HEK293 (cell line): ENCODE measurements around the gene SKA2.

Source experiments
- CTCF ChIP-seq: fragments of 450-650 bp; formaldehyde crosslinking; IDR thresholded peaks from 2 replicates; pipeline ENCODE4 v1.5.1; 2016; ENCODE audit warnings: missing biosample characterization, missing genetic modification characterization
- MYNN ChIP-seq: fragments of 450-650 bp; formaldehyde crosslinking; IDR thresholded peaks from 2 replicates; pipeline ENCODE4 v1.5.1; 2016; ENCODE audit warnings: missing biosample characterization, missing genetic modification characterization, borderline replicate concordance
- PRDM1 ChIP-seq: fragments of 450-650 bp; formaldehyde crosslinking; IDR thresholded peaks from 2 replicates; pipeline ENCODE4; 2016; ENCODE audit warnings: missing biosample characterization, missing genetic modification characterization
- RBAK ChIP-seq: fragments of 450-650 bp; formaldehyde crosslinking; IDR thresholded peaks from 2 replicates; pipeline ENCODE4 v1.5.1; 2016; ENCODE audit warnings: missing biosample characterization, missing genetic modification characterization
- SCRT2 ChIP-seq: fragments of 450-650 bp; formaldehyde crosslinking; IDR thresholded peaks from 2 replicates; pipeline ENCODE4 v1.5.1; 2016; ENCODE audit warnings: missing biosample characterization, missing genetic modification characterization
- YY1 ChIP-seq: fragments of 450-650 bp; formaldehyde crosslinking; IDR thresholded peaks from 2 replicates; pipeline ENCODE4 v1.5.1; 2018; ENCODE audit warnings: missing biosample characterization, missing genetic modification characterization
- ZBTB49 ChIP-seq: fragments of 450-650 bp; formaldehyde crosslinking; IDR thresholded peaks from 2 replicates; pipeline ENCODE4 v1.5.1; 2016; ENCODE audit warnings: missing biosample characterization, missing genetic modification characterization, low read depth
- ZBTB8A ChIP-seq: fragments of 450-650 bp; formaldehyde crosslinking; IDR thresholded peaks from 2 replicates; pipeline ENCODE4 v1.5.1; 2016; ENCODE audit warnings: missing biosample characterization, missing genetic modification characterization
- ZNF16 ChIP-seq: fragments of 450-650 bp; formaldehyde crosslinking; IDR thresholded peaks from 2 replicates; pipeline ENCODE4 v1.5.1; 2016; ENCODE audit warnings: low read depth, missing biosample characterization, missing genetic modification characterization
- ZNF777 ChIP-seq: fragments of 450-650 bp; formaldehyde crosslinking; IDR thresholded peaks from 2 replicates; pipeline ENCODE4 v1.5.1; 2017; ENCODE audit warnings: missing biosample characterization, missing genetic modification characterization, borderline replicate concordance
- TF ChIP-seq, protein P1 (sequence below): fragments of 450-650 bp; formaldehyde crosslinking; IDR thresholded peaks from 2 replicates; pipeline ENCODE4 v1.5.1; 2016; ENCODE audit warnings: missing biosample characterization, missing genetic modification characterization

DNA sequence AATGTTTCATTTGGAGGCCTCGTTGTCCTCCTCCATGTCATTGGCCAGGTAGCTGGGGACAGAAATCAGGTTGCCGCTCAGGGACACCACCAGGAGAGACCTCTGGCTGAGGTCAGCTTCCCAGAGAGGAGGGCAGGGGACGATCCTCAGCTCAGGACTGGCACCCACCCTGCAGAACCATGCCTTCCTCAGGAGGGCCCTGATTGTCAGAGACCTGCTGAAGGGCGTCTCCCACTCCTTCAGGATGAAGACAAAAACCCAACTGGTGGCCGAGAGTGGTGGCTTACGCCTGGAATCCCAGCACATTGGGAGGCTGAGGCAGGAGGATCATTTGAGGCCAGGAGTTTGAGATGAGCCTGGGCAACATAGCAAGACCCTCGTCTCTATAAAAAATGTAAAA is 20.1 kb upstream of the SKA2 start:
- TF ChIP-seq PRDM1 (tag by site-specific recombination) (no peak), CTCF (tag by site-specific recombination) (no peak), MYNN (tag by site-specific recombination) (no peak), ZNF777 (tag by site-specific recombination) (no peak), SCRT2 (tag by site-specific recombination) (no peak), RBAK (tag by site-specific recombination) (no peak), ZBTB8A (tag by site-specific recombination) (no peak), YY1 (tag by site-specific recombination) (no peak), ZBTB49 (tag by site-specific recombination) (no peak), ZNF16 (tag by site-specific recombination) (no peak)
- TF ChIP-seq, protein P1, sequence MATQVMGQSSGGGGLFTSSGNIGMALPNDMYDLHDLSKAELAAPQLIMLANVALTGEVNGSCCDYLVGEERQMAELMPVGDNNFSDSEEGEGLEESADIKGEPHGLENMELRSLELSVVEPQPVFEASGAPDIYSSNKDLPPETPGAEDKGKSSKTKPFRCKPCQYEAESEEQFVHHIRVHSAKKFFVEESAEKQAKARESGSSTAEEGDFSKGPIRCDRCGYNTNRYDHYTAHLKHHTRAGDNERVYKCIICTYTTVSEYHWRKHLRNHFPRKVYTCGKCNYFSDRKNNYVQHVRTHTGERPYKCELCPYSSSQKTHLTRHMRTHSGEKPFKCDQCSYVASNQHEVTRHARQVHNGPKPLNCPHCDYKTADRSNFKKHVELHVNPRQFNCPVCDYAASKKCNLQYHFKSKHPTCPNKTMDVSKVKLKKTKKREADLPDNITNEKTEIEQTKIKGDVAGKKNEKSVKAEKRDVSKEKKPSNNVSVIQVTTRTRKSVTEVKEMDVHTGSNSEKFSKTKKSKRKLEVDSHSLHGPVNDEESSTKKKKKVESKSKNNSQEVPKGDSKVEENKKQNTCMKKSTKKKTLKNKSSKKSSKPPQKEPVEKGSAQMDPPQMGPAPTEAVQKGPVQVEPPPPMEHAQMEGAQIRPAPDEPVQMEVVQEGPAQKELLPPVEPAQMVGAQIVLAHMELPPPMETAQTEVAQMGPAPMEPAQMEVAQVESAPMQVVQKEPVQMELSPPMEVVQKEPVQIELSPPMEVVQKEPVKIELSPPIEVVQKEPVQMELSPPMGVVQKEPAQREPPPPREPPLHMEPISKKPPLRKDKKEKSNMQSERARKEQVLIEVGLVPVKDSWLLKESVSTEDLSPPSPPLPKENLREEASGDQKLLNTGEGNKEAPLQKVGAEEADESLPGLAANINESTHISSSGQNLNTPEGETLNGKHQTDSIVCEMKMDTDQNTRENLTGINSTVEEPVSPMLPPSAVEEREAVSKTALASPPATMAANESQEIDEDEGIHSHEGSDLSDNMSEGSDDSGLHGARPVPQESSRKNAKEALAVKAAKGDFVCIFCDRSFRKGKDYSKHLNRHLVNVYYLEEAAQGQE (tag by site-specific recombination): no peak
